Fibroblast of lung (primary cell): Measurements from ENCODE around the gene NT5C1B. TPM values are rescaled to one million over a fixed set of nuclear protein-coding genes. Genes with fewer than 3 reads are reported as not detected.

Experiments used
- DNase-seq, 2 donors: peaks; one replicate each; pipeline versions ENCODE4 v3.0.0 to v3.0.0-alpha.2; 2010; ENCODE audit warnings: low read depth in 2 of 2
- H2AFZ ChIP-seq: 2 replicates; pipeline ENCODE4 v1.5.1; 2012; ENCODE audit warnings: low read length, control low read depth, inconsistent platforms
- H3K27ac ChIP-seq: 2 replicates; pipeline ENCODE4 v1.5.1; 2011; ENCODE audit warnings: low read length, control low read depth; ENCODE audit not compliant: insufficient read depth
- H3K27me3 ChIP-seq: 2 replicates; pipeline ENCODE4 v1.5.1; 2011; ENCODE audit warnings: mild to moderate bottlenecking, low read length; ENCODE audit not compliant: control insufficient read depth, insufficient read depth
- H3K36me3 ChIP-seq: 2 replicates; pipeline ENCODE4 v1.5.1; 2011; ENCODE audit warnings: low read length; ENCODE audit not compliant: control insufficient read depth, insufficient read depth
- H3K4me1 ChIP-seq: 2 replicates; pipeline ENCODE4 v1.5.1; 2011; ENCODE audit warnings: low read length; ENCODE audit not compliant: control insufficient read depth, insufficient read depth; ENCODE audit errors: extremely low read depth
- H3K4me2 ChIP-seq: 2 replicates; pipeline ENCODE4 v1.5.1; 2011; ENCODE audit warnings: low read length, control low read depth; ENCODE audit not compliant: insufficient read depth; ENCODE audit errors: extremely low read depth
- H3K4me3 ChIP-seq, 4 experiments: fragments of 200-600 bp in 1 of 4; sonication (generic) in 1 of 4; replicated peaks in 1 of 4; 2 replicates each; pipeline ENCODE4 v1.5.1; 2011 to 2016; ENCODE audit warnings: low read length in 4 of 4, low read depth in 3 of 4, mild to moderate bottlenecking in 3 of 4, control low read depth in 2 of 4, inconsistent platforms in 1 of 4, mixed read lengths in 1 of 4; ENCODE audit not compliant: insufficient read depth in 1 of 4; ENCODE audit errors: control extremely low read depth in 1 of 4
- H3K79me2 ChIP-seq: 2 replicates; pipeline ENCODE4 v1.5.1; 2012; ENCODE audit warnings: mild to moderate bottlenecking, low read length, inconsistent platforms; ENCODE audit not compliant: control insufficient read depth, insufficient read depth
- H3K9ac ChIP-seq: 2 replicates; pipeline ENCODE4 v1.5.1; 2011; ENCODE audit warnings: mild to moderate bottlenecking, low read length, control low read depth; ENCODE audit not compliant: insufficient read depth
- H3K9me3 ChIP-seq: 2 replicates; pipeline ENCODE4 v1.5.1; 2012; ENCODE audit warnings: low read depth, low read length; ENCODE audit not compliant: control insufficient read depth, insufficient read depth
- H4K20me1 ChIP-seq: 2 replicates; pipeline ENCODE4 v1.5.1; 2011; ENCODE audit warnings: low read length; ENCODE audit not compliant: control insufficient read depth, insufficient read depth; ENCODE audit errors: extremely low read depth
- CTCF ChIP-seq, 2 donors: IDR thresholded peaks in 1 of 2; conservative IDR thresholded peaks in 1 of 2; 1 replicate in 1 of 2; 2 replicates in 1 of 2; pipeline ENCODE4 v1.5.1; 2011 to 2012; ENCODE audit warnings: low read length in 2 of 2, control low read depth in 1 of 2, inconsistent platforms in 1 of 2, low read depth in 1 of 2, mild to moderate bottlenecking in 1 of 2
- EZH2 ChIP-seq: IDR thresholded peaks from 2 replicates; pipeline ENCODE4 v1.5.1; 2012; ENCODE audit warnings: low read length, control low read depth, mild to moderate bottlenecking; ENCODE audit errors: missing control alignments
- polyA plus RNA-seq, 2 donors: library from polyadenylated mRNA; depleted of rRNA in 1 of 2; stranded (reverse) in 1 of 2; unstranded in 1 of 2; fragments of >200 nt; gene quantifications; 2 replicates each; pipeline ENCODE4 v1.2.1, GENCODE V29; 2011 to 2012; ENCODE audit warnings: missing spikeins in 1 of 2
- total RNA-seq: library from RNA; depleted of rRNA; stranded (reverse); fragments of >200 nt; gene quantifications from 2 replicates; pipeline ENCODE4 v1.2.1, GENCODE V29; 2014

NT5C1B gene
- total and polyA plus RNA-seq, 2 donors (not counting 1 experiment from before 2014, with no cell fraction given), result not detected

GRCh38 chr2:18623782-18624181, 34.4 kb upstream of the NT5C1B start:
- Histone ChIP-seq H3K9me3 (no peaks in the 10 kb centered on the region), H4K20me1 (no peaks in the 10 kb centered on the region), H3K27ac (no peak overlapping the region), H3K9ac (no peak overlapping the region), H3K27me3 (no peaks in the 10 kb centered on the region), H3K4me3 (no peak overlapping the region), H3K4me1 (peaks cover 3% of the 10 kb centered on the region), H3K79me2 (no peaks in the 10 kb centered on the region), H3K4me2 (no peak overlapping the region), H2AFZ (no peak overlapping the region), H3K36me3 (no peaks in the 10 kb centered on the region)
- DNase-seq, result peak; percentile 58 to 71
- TF ChIP-seq CTCF (conservative IDR thresholded peaks at IDR 0.05 in 1 of 2, IDR thresholded peaks at IDR 0.05 in 1 of 2; ENCODE audit: low read depth in 1 of 2, low read length in 2 of 2) (no peak), EZH2 (no peak)

GRCh38 chr2:18620867-18621632, 31.7 kb upstream of the NT5C1B start:
- no peak overlapping the region for H3K27ac ChIP-seq
- no peak overlapping the region for H2AFZ ChIP-seq
- H3K4me2 ChIP-seq, result no peak overlapping the region
- TF ChIP-seq EZH2 (no peak), CTCF (conservative IDR thresholded peaks at IDR 0.05 in 1 of 2, IDR thresholded peaks at IDR 0.05 in 1 of 2; ENCODE audit: low read depth in 1 of 2, low read length in 2 of 2) (no peak)
- H4K20me1 ChIP-seq, result no peaks in the 10 kb centered on the region
- H3K36me3 ChIP-seq, result no peaks in the 10 kb centered on the region
- H3K4me3 ChIP-seq, result no peak overlapping the region
- H3K9me3 ChIP-seq, result no peaks in the 10 kb centered on the region
- H3K79me2 ChIP-seq, result no peaks in the 10 kb centered on the region
- no peaks in the 10 kb centered on the region for H3K4me1 ChIP-seq
- no peak for DNase-seq
- H3K9ac ChIP-seq, result no peak overlapping the region
- H3K27me3 ChIP-seq, result no peaks in the 10 kb centered on the region

- no peaks in the 10 kb centered on the region for H3K9me3 ChIP-seq
- no peak overlapping the region for H3K9ac ChIP-seq
- no peaks in the 10 kb centered on the region for H3K36me3 ChIP-seq
- no peak overlapping the region for H2AFZ ChIP-seq
- no peak for DNase-seq
- no peak overlapping the region for H3K4me2 ChIP-seq
- no peak overlapping the region for H3K4me3 ChIP-seq
- H3K79me2 ChIP-seq, result no peaks in the 10 kb centered on the region
- H3K4me1 ChIP-seq, result no peaks in the 10 kb centered on the region
- TF ChIP-seq EZH2 (no peak), CTCF (conservative IDR thresholded peaks at IDR 0.05 in 1 of 2, IDR thresholded peaks at IDR 0.05 in 1 of 2; ENCODE audit: low read depth in 1 of 2, low read length in 2 of 2) (no peak)
- H4K20me1 ChIP-seq, result no peaks in the 10 kb centered on the region
- H3K27me3 ChIP-seq, result no peaks in the 10 kb centered on the region
- no peak overlapping the region for H3K27ac ChIP-seq
These were observed 29.7 kb upstream of the NT5C1B start for GRCh38 chr2:18619091-18619490.
